Measurements from ENCODE around the gene SDK1.
A peak's percentile ranks its signal among the peaks of the same experiment; 100 is the strongest.

SDK1 gene

GRCh38 chr7:3466261-3466660, 165.2 kb downstream of the SDK1 start:
- Histone ChIP-seq H3K79me1 (replicated peaks; ENCODE audit: low read length, poor library complexity, severe bottlenecking) (peaks cover 5% of the 10 kb centered on the region), H3K4me3 (ENCODE audit: insufficient read depth in 1 of 2, low read depth in 1 of 2, low read length in 2 of 2) (no peak overlapping the region), H2BK5ac (ENCODE audit: low read depth, low read length, poor library complexity, severe bottlenecking) (no peak overlapping the region), H2BK12ac (ENCODE audit: low read length in 2 of 2) (no peak overlapping the region), H3K9ac (ENCODE audit: low read length) (no peak overlapping the region), H2AFZ (ENCODE audit: low read depth, low read length) (no peak overlapping the region), H3K27ac (ENCODE audit: low read length, poor library complexity, severe bottlenecking) (no peak overlapping the region), H3K18ac (ENCODE audit: low read depth in 1 of 2, low read length in 2 of 2) (peak overlapping the region in 1 of 2 experiments; percentile 11), H3K36me3 (ENCODE audit: control insufficient read depth in 1 of 2, insufficient read depth in 2 of 2, low read depth in 1 of 2, low read length in 2 of 2) (no peaks in the 10 kb centered on the region), H2AK5ac (ENCODE audit: low read length, severe bottlenecking) (no peak overlapping the region), H2BK15ac (ENCODE audit: low read depth, poor library complexity, severe bottlenecking) (no peak overlapping the region), H3K4ac (ENCODE audit: low read depth in 1 of 2, low read length in 2 of 2) (no peak overlapping the region), H3K27me3 (ENCODE audit: control insufficient read depth in 1 of 2, insufficient read depth in 1 of 2, low read length in 2 of 2) (no peaks in the 10 kb centered on the region), H4K8ac (ENCODE audit: low read length) (no peak overlapping the region), H4K91ac (ENCODE audit: low read length) (no peak overlapping the region), H3K9me3 (ENCODE audit: control insufficient read depth, low read length) (no peaks in the 10 kb centered on the region), H3K4me2 (ENCODE audit: low read length, poor library complexity, severe bottlenecking) (no peak overlapping the region), H2BK120ac (ENCODE audit: low read depth, low read length) (no peak overlapping the region), H3K4me1 (ENCODE audit: control insufficient read depth, insufficient read depth, low read depth, low read length) (no peaks in the 10 kb centered on the region), H3K14ac (ENCODE audit: low read length in 2 of 2) (no peak overlapping the region), H3K23ac (ENCODE audit: low read length in 2 of 2) (no peak overlapping the region)
- 96% methylated on average over 3 of the region's 4 CpGs for WGBS
- DNase-seq: no peak

- no peak overlapping the region for H3K27ac ChIP-seq (ENCODE audit: low read length, poor library complexity, severe bottlenecking)
- no peak overlapping the region for H3K4ac ChIP-seq (ENCODE audit: low read depth in 1 of 2, low read length in 2 of 2)
- no peaks in the 10 kb centered on the region for H3K36me3 ChIP-seq (ENCODE audit: control insufficient read depth in 1 of 2, insufficient read depth in 2 of 2, low read depth in 1 of 2, low read length in 2 of 2)
- H3K14ac ChIP-seq (ENCODE audit: low read length in 2 of 2): no peak overlapping the region
- H3K9me3 ChIP-seq (ENCODE audit: control insufficient read depth, low read length): no peaks in the 10 kb centered on the region
- no peak overlapping the region for H2AK5ac ChIP-seq (ENCODE audit: low read length, severe bottlenecking)
- no peak overlapping the region for H3K23ac ChIP-seq (ENCODE audit: low read length in 2 of 2)
- H2BK15ac ChIP-seq (ENCODE audit: low read depth, poor library complexity, severe bottlenecking): no peak overlapping the region
- no peaks in the 10 kb centered on the region for H3K79me1 ChIP-seq (replicated peaks; ENCODE audit: low read length, poor library complexity, severe bottlenecking)
- H3K4me1 ChIP-seq (ENCODE audit: control insufficient read depth, insufficient read depth, low read depth, low read length): no peaks in the 10 kb centered on the region
- no peak overlapping the region for H4K8ac ChIP-seq (ENCODE audit: low read length)
- H3K18ac ChIP-seq (ENCODE audit: low read depth in 1 of 2, low read length in 2 of 2): no peak overlapping the region
- no peak overlapping the region for H4K91ac ChIP-seq (ENCODE audit: low read length)
- DNase-seq: no peak
- H2BK5ac ChIP-seq (ENCODE audit: low read depth, low read length, poor library complexity, severe bottlenecking): no peak overlapping the region
- WGBS: 60% methylated on average over 2 of the region's 3 CpGs
- no peak overlapping the region for H2BK12ac ChIP-seq (ENCODE audit: low read length in 2 of 2)
- H3K4me2 ChIP-seq (ENCODE audit: low read length, poor library complexity, severe bottlenecking): no peak overlapping the region
- no peak overlapping the region for H2BK120ac ChIP-seq (ENCODE audit: low read depth, low read length)
- H3K4me3 ChIP-seq (ENCODE audit: insufficient read depth in 1 of 2, low read depth in 1 of 2, low read length in 2 of 2): no peak overlapping the region
- no peak overlapping the region for H3K9ac ChIP-seq (ENCODE audit: low read length)
- H3K27me3 ChIP-seq (ENCODE audit: control insufficient read depth in 1 of 2, insufficient read depth in 1 of 2, low read length in 2 of 2): no peaks in the 10 kb centered on the region
- no peak overlapping the region for H2AFZ ChIP-seq (ENCODE audit: low read depth, low read length)
Measured at GRCh38 chr7:3469641-3470040, 168.6 kb downstream of the SDK1 start.

GRCh38 chr7:3480197-3480596, 179.1 kb downstream of the SDK1 start:
- peaks cover 8% of the 10 kb centered on the region for H3K79me1 ChIP-seq (replicated peaks; ENCODE audit: low read length, poor library complexity, severe bottlenecking)
- no peak overlapping the region for H2BK120ac ChIP-seq (ENCODE audit: low read depth, low read length)
- H4K8ac ChIP-seq (ENCODE audit: low read length): no peak overlapping the region
- H3K4me3 ChIP-seq (ENCODE audit: insufficient read depth in 1 of 2, low read depth in 1 of 2, low read length in 2 of 2): no peak overlapping the region
- DNase-seq: no peak
- H3K23ac ChIP-seq (ENCODE audit: low read length in 2 of 2): no peak overlapping the region
- no peak overlapping the region for H3K18ac ChIP-seq (ENCODE audit: low read depth in 1 of 2, low read length in 2 of 2)
- H3K27me3 ChIP-seq (ENCODE audit: control insufficient read depth in 1 of 2, insufficient read depth in 1 of 2, low read length in 2 of 2): no peaks in the 10 kb centered on the region
- H3K9me3 ChIP-seq (ENCODE audit: control insufficient read depth, low read length): no peaks in the 10 kb centered on the region
- no peak overlapping the region for H2BK12ac ChIP-seq (ENCODE audit: low read length in 2 of 2)
- no peak overlapping the region for H2AFZ ChIP-seq (ENCODE audit: low read depth, low read length)
- H2AK5ac ChIP-seq (ENCODE audit: low read length, severe bottlenecking): no peak overlapping the region
- no peak overlapping the region for H3K14ac ChIP-seq (ENCODE audit: low read length in 2 of 2)
- no peak overlapping the region for H3K4me2 ChIP-seq (ENCODE audit: low read length, poor library complexity, severe bottlenecking)
- 97% methylated on average over 15 of the region's 15 CpGs for WGBS
- no peaks in the 10 kb centered on the region for H3K36me3 ChIP-seq (ENCODE audit: control insufficient read depth in 1 of 2, insufficient read depth in 2 of 2, low read depth in 1 of 2, low read length in 2 of 2)
- H2BK5ac ChIP-seq (ENCODE audit: low read depth, low read length, poor library complexity, severe bottlenecking): no peak overlapping the region
- H4K91ac ChIP-seq (ENCODE audit: low read length): no peak overlapping the region
- no peak overlapping the region for H2BK15ac ChIP-seq (ENCODE audit: low read depth, poor library complexity, severe bottlenecking)
- H3K27ac ChIP-seq (ENCODE audit: low read length, poor library complexity, severe bottlenecking): no peak overlapping the region
- no peak overlapping the region for H3K9ac ChIP-seq (ENCODE audit: low read length)
- no peak overlapping the region for H3K4ac ChIP-seq (ENCODE audit: low read depth in 1 of 2, low read length in 2 of 2)
- H3K4me1 ChIP-seq (ENCODE audit: control insufficient read depth, insufficient read depth, low read depth, low read length): no peaks in the 10 kb centered on the region

GRCh38 chr7:3481435-3481834, 180.4 kb downstream of the SDK1 start:
- H3K9ac ChIP-seq (ENCODE audit: low read length): no peak overlapping the region
- H3K9me3 ChIP-seq (ENCODE audit: control insufficient read depth, low read length): no peaks in the 10 kb centered on the region
- no peak overlapping the region for H3K4ac ChIP-seq (ENCODE audit: low read depth in 1 of 2, low read length in 2 of 2)
- no peaks in the 10 kb centered on the region for H3K27me3 ChIP-seq (ENCODE audit: control insufficient read depth in 1 of 2, insufficient read depth in 1 of 2, low read length in 2 of 2)
- no peak overlapping the region for H3K23ac ChIP-seq (ENCODE audit: low read length in 2 of 2)
- no peaks in the 10 kb centered on the region for H3K4me1 ChIP-seq (ENCODE audit: control insufficient read depth, insufficient read depth, low read depth, low read length)
- no peak overlapping the region for H4K91ac ChIP-seq (ENCODE audit: low read length)
- H3K27ac ChIP-seq (ENCODE audit: low read length, poor library complexity, severe bottlenecking): no peak overlapping the region
- no peak for DNase-seq
- no peak overlapping the region for H2BK5ac ChIP-seq (ENCODE audit: low read depth, low read length, poor library complexity, severe bottlenecking)
- H3K14ac ChIP-seq (ENCODE audit: low read length in 2 of 2): no peak overlapping the region
- no peak overlapping the region for H2BK12ac ChIP-seq (ENCODE audit: low read length in 2 of 2)
- no peak overlapping the region for H2AK5ac ChIP-seq (ENCODE audit: low read length, severe bottlenecking)
- no peak overlapping the region for H3K4me3 ChIP-seq (ENCODE audit: insufficient read depth in 1 of 2, low read depth in 1 of 2, low read length in 2 of 2)
- H2BK15ac ChIP-seq (ENCODE audit: low read depth, poor library complexity, severe bottlenecking): no peak overlapping the region
- H3K36me3 ChIP-seq (ENCODE audit: control insufficient read depth in 1 of 2, insufficient read depth in 2 of 2, low read depth in 1 of 2, low read length in 2 of 2): no peaks in the 10 kb centered on the region
- peak overlapping the region; percentile 62 for H4K8ac ChIP-seq (ENCODE audit: low read length)
- no peak overlapping the region for H3K4me2 ChIP-seq (ENCODE audit: low read length, poor library complexity, severe bottlenecking)
- peaks cover 7% of the 10 kb centered on the region for H3K79me1 ChIP-seq (replicated peaks; ENCODE audit: low read length, poor library complexity, severe bottlenecking)
- 93% methylated on average over 4 of the region's 4 CpGs for WGBS
- no peak overlapping the region for H2AFZ ChIP-seq (ENCODE audit: low read depth, low read length)
- no peak overlapping the region for H2BK120ac ChIP-seq (ENCODE audit: low read depth, low read length)
- H3K18ac ChIP-seq (ENCODE audit: low read depth in 1 of 2, low read length in 2 of 2): no peak overlapping the region

All from mesenchymal stem cell (in vitro differentiated cells and primary cell).